HCT116 (cell line): Measurements from ENCODE around the gene RUNX2. TPM values are rescaled to one million over a fixed set of nuclear protein-coding genes. Genes with fewer than 3 reads are reported as not detected.

Experiments
- ATAC-seq: fragments of 200-7000 bp; cut with Tn5 transposase; 2 replicates; pipeline ENCODE4 v1.9.1; 2020; ENCODE audit warnings: mild to moderate bottlenecking, moderate library complexity
- BruUV-seq: library from RNA; stranded (reverse); fragments of 400-500 nt; replicated peaks from 2 replicates; lab custom pipeline; 2021; lab: Mats Ljungman, UMichigan
- CTCF ChIA-PET: fragments of 300-600 bp; sonication (Branson Sonifier 250); formaldehyde crosslinking; loops from one replicate; lab custom pipeline; 2021; ENCODE audit warnings: antibody characterized with exemption; lab: Charles Lee
- POLR2A ChIA-PET: fragments of 300-600, 350-600 bp; sonication (Branson Sonifier 250); formaldehyde crosslinking; loops from one replicate; lab custom pipeline; 2021; ENCODE audit warnings: antibody characterized with exemption; lab: Charles Lee
- RAD21 ChIA-PET, 2 experiments: fragments of 300-600 bp; sonication (Branson Sonifier 250); formaldehyde crosslinking; loops; one replicate each; lab custom pipeline; 2023; ENCODE audit warnings: low total read pairs in 2 of 2; ENCODE audit not compliant: uncharacterized antibody in 2 of 2, unreplicated experiment in 2 of 2, low non-redundant PET in 1 of 2; lab: Charles Lee
- DNase-seq: peaks from one replicate; pipeline ENCODE4 v3.0.0-alpha.2; 2010; ENCODE audit warnings: low read depth, low spot score
- H2AFZ ChIP-seq: fragments of 200-600 bp; shearing (Covaris generic), sonication (generic); 2 replicates; pipeline ENCODE4 v1.6.1; 2017; ENCODE audit warnings: low read depth, mixed run types, mixed read lengths, antibody characterized with exemption, low read length; ENCODE audit not compliant: poor library complexity, severe bottlenecking
- H3K27ac ChIP-seq: 2 replicates; pipeline ENCODE4 v1.5.1; 2012; ENCODE audit warnings: low read depth, low read length
- H3K27me3 ChIP-seq: fragments of 200-600 bp; sonication (generic); 2 replicates; pipeline ENCODE4 v1.6.1; 2016; ENCODE audit warnings: mixed run types, low read length, mixed read lengths; ENCODE audit not compliant: insufficient read depth
- H3K36me3 ChIP-seq, 2 experiments: fragments of 200-500 bp in 1 of 2; fragments of 200-600 bp in 1 of 2; sonication (Bioruptor generic) in 1 of 2; sonication (generic) in 1 of 2; 2 replicates each; pipeline versions ENCODE4 v1.5.1 to v1.6.1; 2014 to 2016; ENCODE audit warnings: low read length in 2 of 2, inconsistent platforms in 1 of 2, mixed read lengths in 1 of 2, mixed run types in 1 of 2; ENCODE audit not compliant: insufficient read depth in 2 of 2, control insufficient read depth in 1 of 2
- H3K4me1 ChIP-seq, 2 experiments: fragments of 200-600 bp in 1 of 2; sonication (generic) in 1 of 2; 2 replicates each; pipeline versions ENCODE4 v1.5.1 to v1.6.1; 2012 to 2017; ENCODE audit warnings: low read length in 2 of 2, inconsistent platforms in 1 of 2, mild to moderate bottlenecking in 1 of 2, mixed read lengths in 1 of 2, mixed run types in 1 of 2, moderate library complexity in 1 of 2; ENCODE audit not compliant: insufficient read depth in 2 of 2, control insufficient read depth in 1 of 2
- H3K4me2 ChIP-seq: fragments of 200-600 bp; sonication (generic); 2 replicates; pipeline ENCODE4 v1.6.1; 2017; ENCODE audit warnings: mixed run types, low read length, mixed read lengths
- H3K4me3 ChIP-seq, 2 experiments: fragments of 200-600 bp in 1 of 2; sonication (generic) in 1 of 2; replicated peaks in 1 of 2; 2 replicates each; pipeline ENCODE4 v1.5.1; 2011 to 2016; ENCODE audit warnings: low read length in 2 of 2, control low read depth in 1 of 2, low read depth in 1 of 2, mild to moderate bottlenecking in 1 of 2, mixed read lengths in 1 of 2, mixed run types in 1 of 2
- H3K79me2 ChIP-seq: fragments of 200-600 bp; sonication (generic); 2 replicates; pipeline ENCODE4 v1.6.1; 2017; ENCODE audit warnings: mild to moderate bottlenecking, mixed run types, low read length, moderate library complexity, mixed read lengths; ENCODE audit not compliant: insufficient read depth
- H3K9ac ChIP-seq: fragments of 200-600 bp; sonication (generic); 2 replicates; pipeline ENCODE4 v1.6.1; 2016; ENCODE audit warnings: low read length, mixed read lengths
- H3K9me2 ChIP-seq: fragments of 200-600 bp; sonication (generic), shearing (Covaris generic); 2 replicates; pipeline ENCODE4 v1.6.1; 2017; ENCODE audit warnings: mixed run types, mild to moderate bottlenecking, moderate library complexity; ENCODE audit not compliant: insufficient read depth
- H3K9me3 ChIP-seq, 2 experiments: fragments of 200-500 bp in 1 of 2; fragments of 200-600 bp in 1 of 2; sonication (Bioruptor generic) in 1 of 2; sonication (generic) in 1 of 2; 2 replicates each; pipeline ENCODE4 v1.6.1; 2014 to 2017; ENCODE audit warnings: low read length in 2 of 2, mixed read lengths in 2 of 2, inconsistent platforms in 1 of 2, low read depth in 1 of 2, mild to moderate bottlenecking in 1 of 2, mixed run types in 1 of 2, moderate library complexity in 1 of 2; ENCODE audit not compliant: control insufficient read depth in 1 of 2, insufficient read depth in 1 of 2
- H4K20me1 ChIP-seq: fragments of 200-600 bp; sonication (generic), shearing (Covaris generic); 2 replicates; pipeline ENCODE4 v1.6.1; 2017; ENCODE audit warnings: mixed run types, mild to moderate bottlenecking, moderate library complexity; ENCODE audit not compliant: insufficient read depth
- CBX3 ChIP-seq: IDR thresholded peaks from 2 replicates; pipeline ENCODE4 v1.6.1; 2012; ENCODE audit warnings: low read depth
- CEBPB ChIP-seq: IDR thresholded peaks from 2 replicates; pipeline ENCODE4 v1.6.1; 2012; ENCODE audit warnings: low read depth
- EGR1 ChIP-seq: IDR thresholded peaks from 2 replicates; pipeline ENCODE4 v1.6.1; 2012; ENCODE audit warnings: low read depth
- ELF1 ChIP-seq: IDR thresholded peaks from 2 replicates; pipeline ENCODE4 v1.6.1; 2012; ENCODE audit warnings: low read depth, borderline replicate concordance
- EZH2 ChIP-seq: fragments of 200-600 bp; sonication (generic); IDR thresholded peaks from 2 replicates; pipeline ENCODE4 v1.6.1; 2017; ENCODE audit warnings: antibody characterized with exemption, mixed run types
- EZH2phosphoT487 ChIP-seq: fragments of 200-600 bp; IDR thresholded peaks from 2 replicates; pipeline ENCODE4 v1.6.1; 2018; ENCODE audit warnings: antibody characterized with exemption, borderline replicate concordance
- FOSL1 ChIP-seq: IDR thresholded peaks from 2 replicates; pipeline ENCODE4 v1.6.1; 2012; ENCODE audit warnings: low read depth
- JUND ChIP-seq: IDR thresholded peaks from 2 replicates; pipeline ENCODE4 v1.6.1; 2012
- POLR2AphosphoS5 ChIP-seq: IDR thresholded peaks from 2 replicates; pipeline ENCODE4 v1.6.1; 2011; ENCODE audit warnings: mild to moderate bottlenecking, low read depth, low read length, moderate library complexity
- RAD21 ChIP-seq: IDR thresholded peaks from 2 replicates; pipeline ENCODE4 v1.6.1; 2012; ENCODE audit warnings: low read depth, mild to moderate bottlenecking
- SIN3A ChIP-seq: IDR thresholded peaks from 2 replicates; pipeline ENCODE4 v1.6.1; 2012; ENCODE audit warnings: low read depth
- SRF ChIP-seq: IDR thresholded peaks from 2 replicates; pipeline ENCODE4 v1.6.1; 2012; ENCODE audit warnings: low read depth
- TCF7L2 ChIP-seq: IDR thresholded peaks from 2 replicates; pipeline ENCODE4 v1.7.0; 2011; ENCODE audit warnings: borderline replicate concordance, inconsistent platforms; ENCODE audit not compliant: insufficient read depth, insufficient read length; ENCODE audit errors: extremely low read depth
- YY1 ChIP-seq: IDR thresholded peaks from 2 replicates; pipeline ENCODE4 v1.6.1; 2011; ENCODE audit warnings: low read length, low read depth, moderate library complexity, mild to moderate bottlenecking; ENCODE audit not compliant: insufficient replicate concordance; ENCODE audit errors: extremely low read depth
- ZFX ChIP-seq: fragments of 450-650 bp; IDR thresholded peaks from 2 replicates; pipeline ENCODE4 v1.6.1; 2017
- intact Hi-C: fragments of 100-400 bp; cut with micrococcal nuclease; formaldehyde crosslinking; loops from 2 replicates; pipeline ENCODE4 v1.10.0; 2022
- total RNA-seq: library from RNA; stranded (reverse); gene quantifications from one replicate; pipeline ENCODE4 v1.2.1, GENCODE V29; 2021; ENCODE audit not compliant: unreplicated experiment
- TF ChIP-seq, protein P1 (sequence below), 3 experiments: fragments of 200-600 bp in 1 of 3; sonication (generic) in 1 of 3; IDR thresholded peaks in 2 of 3; conservative IDR thresholded peaks in 1 of 3; 2 replicates each; pipeline ENCODE4 v1.5.1; 2012 to 2017; ENCODE audit warnings: low read depth in 2 of 3, low read length in 2 of 3, antibody characterized with exemption in 1 of 3, borderline replicate concordance in 1 of 3, control low read depth in 1 of 3, mild to moderate bottlenecking in 1 of 3, mixed read lengths in 1 of 3, mixed run types in 1 of 3, moderate library complexity in 1 of 3; ENCODE audit not compliant: insufficient read depth in 1 of 3
- TF ChIP-seq, protein P2 (sequence below): IDR thresholded peaks from 2 replicates; pipeline ENCODE4 v1.6.1; 2012; ENCODE audit warnings: low read depth
- TF ChIP-seq, protein P3 (sequence below): IDR thresholded peaks from 2 replicates; pipeline ENCODE4 v1.6.1; 2012
- TF ChIP-seq, protein P4 (sequence below): IDR thresholded peaks from 2 replicates; pipeline ENCODE4 v1.6.1; 2012

The RUNX2 gene
- total RNA-seq, 1 experiment from 2014 or later, result 1.1 TPM

DNA sequence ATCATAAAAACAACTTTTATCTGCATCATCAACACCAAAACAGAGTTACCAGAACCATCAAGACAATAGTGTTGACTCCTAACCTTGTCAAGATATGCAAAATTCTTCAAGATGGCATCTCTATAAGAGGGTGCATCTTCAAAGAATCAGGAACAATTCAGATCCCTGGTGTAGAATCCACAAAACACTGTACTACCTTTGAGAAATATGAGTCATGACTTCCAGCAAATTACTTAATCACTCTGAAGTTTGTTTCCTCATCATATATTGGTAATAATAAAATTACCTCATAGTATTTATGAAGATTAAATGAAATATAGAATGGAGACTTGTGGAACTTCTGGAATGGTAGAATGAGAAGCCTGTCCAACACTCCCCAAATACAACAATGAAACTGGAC is 270.9 kb downstream of the RUNX2 start:
- Histone ChIP-seq H3K9me3 (no peaks in the 10 kb centered on the region), H3K27me3 (no peaks in the 10 kb centered on the region), H2AFZ (no peak overlapping the region), H3K4me1 (no peaks in the 10 kb centered on the region), H3K27ac (no peak overlapping the region)
- no TSS peak for BruUV-seq
- no peak for DNase-seq
- intact Hi-C loops, result no loop called here
- CTCF ChIA-PET, result no interaction called here
- RAD21 ChIA-PET, result no interaction called here
- TF ChIP-seq EZH2, result no peak
- TF ChIP-seq ELF1, result no peak
- TF ChIP-seq, protein P1, sequence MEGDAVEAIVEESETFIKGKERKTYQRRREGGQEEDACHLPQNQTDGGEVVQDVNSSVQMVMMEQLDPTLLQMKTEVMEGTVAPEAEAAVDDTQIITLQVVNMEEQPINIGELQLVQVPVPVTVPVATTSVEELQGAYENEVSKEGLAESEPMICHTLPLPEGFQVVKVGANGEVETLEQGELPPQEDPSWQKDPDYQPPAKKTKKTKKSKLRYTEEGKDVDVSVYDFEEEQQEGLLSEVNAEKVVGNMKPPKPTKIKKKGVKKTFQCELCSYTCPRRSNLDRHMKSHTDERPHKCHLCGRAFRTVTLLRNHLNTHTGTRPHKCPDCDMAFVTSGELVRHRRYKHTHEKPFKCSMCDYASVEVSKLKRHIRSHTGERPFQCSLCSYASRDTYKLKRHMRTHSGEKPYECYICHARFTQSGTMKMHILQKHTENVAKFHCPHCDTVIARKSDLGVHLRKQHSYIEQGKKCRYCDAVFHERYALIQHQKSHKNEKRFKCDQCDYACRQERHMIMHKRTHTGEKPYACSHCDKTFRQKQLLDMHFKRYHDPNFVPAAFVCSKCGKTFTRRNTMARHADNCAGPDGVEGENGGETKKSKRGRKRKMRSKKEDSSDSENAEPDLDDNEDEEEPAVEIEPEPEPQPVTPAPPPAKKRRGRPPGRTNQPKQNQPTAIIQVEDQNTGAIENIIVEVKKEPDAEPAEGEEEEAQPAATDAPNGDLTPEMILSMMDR (IDR thresholded peaks at IDR 0.05 in 2 of 3, conservative IDR thresholded peaks at IDR 0.05 in 1 of 3; ENCODE audit: borderline replicate concordance in 1 of 3, insufficient read depth in 1 of 3, low read depth in 2 of 3, low read length in 2 of 3), result no peak
- no peak for TF ChIP-seq CEBPB
- TF ChIP-seq, protein P2, sequence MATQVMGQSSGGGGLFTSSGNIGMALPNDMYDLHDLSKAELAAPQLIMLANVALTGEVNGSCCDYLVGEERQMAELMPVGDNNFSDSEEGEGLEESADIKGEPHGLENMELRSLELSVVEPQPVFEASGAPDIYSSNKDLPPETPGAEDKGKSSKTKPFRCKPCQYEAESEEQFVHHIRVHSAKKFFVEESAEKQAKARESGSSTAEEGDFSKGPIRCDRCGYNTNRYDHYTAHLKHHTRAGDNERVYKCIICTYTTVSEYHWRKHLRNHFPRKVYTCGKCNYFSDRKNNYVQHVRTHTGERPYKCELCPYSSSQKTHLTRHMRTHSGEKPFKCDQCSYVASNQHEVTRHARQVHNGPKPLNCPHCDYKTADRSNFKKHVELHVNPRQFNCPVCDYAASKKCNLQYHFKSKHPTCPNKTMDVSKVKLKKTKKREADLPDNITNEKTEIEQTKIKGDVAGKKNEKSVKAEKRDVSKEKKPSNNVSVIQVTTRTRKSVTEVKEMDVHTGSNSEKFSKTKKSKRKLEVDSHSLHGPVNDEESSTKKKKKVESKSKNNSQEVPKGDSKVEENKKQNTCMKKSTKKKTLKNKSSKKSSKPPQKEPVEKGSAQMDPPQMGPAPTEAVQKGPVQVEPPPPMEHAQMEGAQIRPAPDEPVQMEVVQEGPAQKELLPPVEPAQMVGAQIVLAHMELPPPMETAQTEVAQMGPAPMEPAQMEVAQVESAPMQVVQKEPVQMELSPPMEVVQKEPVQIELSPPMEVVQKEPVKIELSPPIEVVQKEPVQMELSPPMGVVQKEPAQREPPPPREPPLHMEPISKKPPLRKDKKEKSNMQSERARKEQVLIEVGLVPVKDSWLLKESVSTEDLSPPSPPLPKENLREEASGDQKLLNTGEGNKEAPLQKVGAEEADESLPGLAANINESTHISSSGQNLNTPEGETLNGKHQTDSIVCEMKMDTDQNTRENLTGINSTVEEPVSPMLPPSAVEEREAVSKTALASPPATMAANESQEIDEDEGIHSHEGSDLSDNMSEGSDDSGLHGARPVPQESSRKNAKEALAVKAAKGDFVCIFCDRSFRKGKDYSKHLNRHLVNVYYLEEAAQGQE, result no peak
- no peak for TF ChIP-seq CBX3
- TF ChIP-seq JUND, result no peak
- TF ChIP-seq, protein P3, sequence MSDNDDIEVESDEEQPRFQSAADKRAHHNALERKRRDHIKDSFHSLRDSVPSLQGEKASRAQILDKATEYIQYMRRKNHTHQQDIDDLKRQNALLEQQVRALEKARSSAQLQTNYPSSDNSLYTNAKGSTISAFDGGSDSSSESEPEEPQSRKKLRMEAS, result no peak
- TF ChIP-seq RAD21, result no peak
- no peak for TF ChIP-seq EZH2phosphoT487
- TF ChIP-seq SRF, result no peak
- TF ChIP-seq SIN3A, result no peak
- no peak for TF ChIP-seq POLR2AphosphoS5
- TF ChIP-seq TCF7L2, result no peak
- no peak for TF ChIP-seq FOSL1
- TF ChIP-seq EGR1, result no peak
- no peak for TF ChIP-seq ZFX
- TF ChIP-seq YY1, result no peak
- TF ChIP-seq, protein P4, sequence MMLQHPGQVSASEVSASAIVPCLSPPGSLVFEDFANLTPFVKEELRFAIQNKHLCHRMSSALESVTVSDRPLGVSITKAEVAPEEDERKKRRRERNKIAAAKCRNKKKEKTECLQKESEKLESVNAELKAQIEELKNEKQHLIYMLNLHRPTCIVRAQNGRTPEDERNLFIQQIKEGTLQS, result no peak
- TF ChIP-seq, all 23 proteins: peak for 0
- POLR2A ChIA-PET, result no interaction called here
- no peak overlapping the region for H3K9ac ChIP-seq
- no peaks in the 10 kb centered on the region for H3K79me2 ChIP-seq
- no peak for ATAC-seq
- H3K4me3 ChIP-seq, result no peak overlapping the region
- H3K9me2 ChIP-seq, result no peaks in the 10 kb centered on the region
- no peaks in the 10 kb centered on the region for H4K20me1 ChIP-seq
- H3K4me2 ChIP-seq, result no peak overlapping the region
- no peaks in the 10 kb centered on the region for H3K36me3 ChIP-seq
